H1 (cell line): Measurements from ENCODE around the gene THAP4. TPM values are rescaled to one million over a fixed set of nuclear protein-coding genes. Genes with fewer than 3 reads are reported as not detected.

ENCODE experiments used
- CTCF ChIA-PET: fragments of 300-600 bp; sonication (Branson Sonifier 250); formaldehyde crosslinking; loops from one replicate; lab custom pipeline; 2021; ENCODE audit not compliant: partially characterized antibody; lab: Charles Lee
- POLR2A ChIA-PET: fragments of 300-600 bp; sonication (Branson Sonifier 250); formaldehyde crosslinking; loops from one replicate; lab custom pipeline; 2021; ENCODE audit warnings: inconsistent platforms; ENCODE audit not compliant: partially characterized antibody; lab: Charles Lee
- DNase-seq, 2 experiments: peaks; one replicate each; pipeline versions ENCODE4 v3.0.0 to v3.0.0-alpha.2; 2010 to 2022; ENCODE audit warnings: low spot score in 2 of 2, low read depth in 1 of 2, mixed read lengths in 1 of 2
- FAIRE-seq: peaks from 2 replicates; lab custom pipeline; 2011; peaks lifted over from hg19 to GRCh38; lab: Jason Lieb, UNC
- H2AFZ ChIP-seq: 2 replicates; pipeline ENCODE4 v1.8.1; 2012; ENCODE audit warnings: low read length, inconsistent platforms
- H2AK5ac ChIP-seq: 2 replicates; pipeline ENCODE4 v1.6.1; 2013; ENCODE audit warnings: low read depth, low read length
- H2BK120ac ChIP-seq: replicated peaks from 2 replicates; pipeline ENCODE3; 2013; ENCODE audit warnings: low read depth, low read length, inconsistent platforms
- H2BK12ac ChIP-seq: 2 replicates; pipeline ENCODE4 v1.6.1; 2013; ENCODE audit warnings: low read depth, low read length
- H2BK15ac ChIP-seq: 2 replicates; pipeline ENCODE4 v1.6.1; 2013; ENCODE audit warnings: low read length
- H2BK20ac ChIP-seq: 2 replicates; pipeline ENCODE4 v1.6.1; 2013; ENCODE audit warnings: low read length
- H2BK5ac ChIP-seq: 2 replicates; pipeline ENCODE4 v1.6.1; 2013; ENCODE audit warnings: low read depth, low read length
- H3K14ac ChIP-seq: 2 replicates; pipeline ENCODE4 v1.6.1; 2013; ENCODE audit warnings: inconsistent platforms; ENCODE audit not compliant: insufficient read length
- H3K18ac ChIP-seq: 2 replicates; pipeline ENCODE4 v1.6.1; 2013; ENCODE audit warnings: low read length; ENCODE audit errors: extremely low read depth
- H3K23ac ChIP-seq: 2 replicates; pipeline ENCODE4 v1.6.1; 2013; ENCODE audit warnings: inconsistent platforms; ENCODE audit not compliant: insufficient read length
- H3K23me2 ChIP-seq: 2 replicates; pipeline ENCODE4 v1.6.1; 2013; ENCODE audit warnings: low read depth, low read length
- H3K27ac ChIP-seq: 2 replicates; pipeline ENCODE4 v1.6.1; 2011; ENCODE audit warnings: low read depth, low read length, inconsistent platforms
- H3K27me3 ChIP-seq, 4 experiments: replicated peaks in 1 of 4; 1 replicate in 1 of 4; 2 replicates in 3 of 4; pipeline versions ENCODE4 v1.6.1 to v1.8.1; 2011 to 2013; ENCODE audit warnings: low read length in 3 of 4, mild to moderate bottlenecking in 3 of 4, inconsistent platforms in 2 of 4, mixed read lengths in 2 of 4, moderate library complexity in 1 of 4; ENCODE audit not compliant: control insufficient read depth in 3 of 4, insufficient read depth in 3 of 4; ENCODE audit errors: extremely low read depth in 1 of 4
- H3K36me3 ChIP-seq, 4 experiments: 2 replicates each; pipeline versions ENCODE4 v1.6.1 to v1.8.1; 2011 to 2013; ENCODE audit warnings: mild to moderate bottlenecking in 4 of 4, low read length in 3 of 4, moderate library complexity in 2 of 4, control low read depth in 1 of 4, inconsistent platforms in 1 of 4; ENCODE audit not compliant: insufficient read depth in 4 of 4, control insufficient read depth in 2 of 4
- H3K4ac ChIP-seq: replicated peaks from 2 replicates; pipeline ENCODE3; 2013; ENCODE audit warnings: low read length, low read depth, mixed read lengths, inconsistent platforms; ENCODE audit not compliant: insufficient read length
- H3K4me1 ChIP-seq, 4 experiments: replicated peaks in 1 of 4; 1 replicate in 1 of 4; 2 replicates in 3 of 4; pipeline versions ENCODE4 v1.6.1 to v1.8.1; 2011 to 2013; ENCODE audit warnings: low read length in 3 of 4, inconsistent platforms in 2 of 4, mixed read lengths in 1 of 4; ENCODE audit not compliant: insufficient read depth in 4 of 4, control insufficient read depth in 3 of 4
- H3K4me2 ChIP-seq, 2 experiments: 2 replicates each; pipeline versions ENCODE4 v1.6.1 to v1.8.1; 2011 to 2013; ENCODE audit warnings: low read depth in 2 of 2, low read length in 2 of 2, control low read depth in 1 of 2, inconsistent platforms in 1 of 2, mild to moderate bottlenecking in 1 of 2; ENCODE audit not compliant: insufficient read depth in 1 of 2
- H3K4me3 ChIP-seq, 4 experiments: fragments of 200-600, 300-600 bp in 1 of 4; sonication (generic), shearing (Covaris generic), sonication (Bioruptor Twin) in 1 of 4; 2 replicates each; pipeline versions ENCODE4 v1.5.1 to v1.8.1; 2011 to 2016; ENCODE audit warnings: low read length in 4 of 4, low read depth in 3 of 4, control low read depth in 2 of 4, inconsistent platforms in 2 of 4, mild to moderate bottlenecking in 2 of 4, mixed read lengths in 1 of 4, moderate library complexity in 1 of 4; ENCODE audit not compliant: insufficient read depth in 2 of 4; ENCODE audit errors: extremely low read depth in 1 of 4
- H3K56ac ChIP-seq: replicated peaks from 2 replicates; pipeline ENCODE3; 2013; ENCODE audit warnings: low read depth, mild to moderate bottlenecking, mixed read lengths, low read length, inconsistent platforms; ENCODE audit not compliant: insufficient read length
- H3K79me1 ChIP-seq: 2 replicates; pipeline ENCODE4 v1.6.1; 2013; ENCODE audit warnings: low read depth, low read length, control low read depth
- H3K79me2 ChIP-seq, 2 experiments: 2 replicates each; pipeline versions ENCODE4 v1.6.1 to v1.8.1; 2012 to 2013; ENCODE audit warnings: low read length in 2 of 2, mild to moderate bottlenecking in 2 of 2, inconsistent platforms in 1 of 2; ENCODE audit not compliant: insufficient read depth in 2 of 2, control insufficient read depth in 1 of 2
- H3K9ac ChIP-seq, 4 experiments: replicated peaks in 1 of 4; 1 replicate in 1 of 4; 2 replicates in 3 of 4; pipeline versions ENCODE4 v1.6.1 to v1.8.1; 2011 to 2013; ENCODE audit warnings: low read depth in 3 of 4, low read length in 3 of 4, control low read depth in 2 of 4, mild to moderate bottlenecking in 2 of 4, moderate library complexity in 2 of 4, inconsistent platforms in 1 of 4; ENCODE audit errors: extremely low read depth in 1 of 4
- H3K9me3 ChIP-seq, 2 experiments: 2 replicates each; pipeline versions ENCODE4 v1.6.1 to v1.8.1; 2012 to 2013; ENCODE audit warnings: mild to moderate bottlenecking in 2 of 2, moderate library complexity in 2 of 2, control low read depth in 1 of 2, inconsistent platforms in 1 of 2, low read depth in 1 of 2, low read length in 1 of 2, mixed read lengths in 1 of 2; ENCODE audit not compliant: insufficient read depth in 2 of 2
- H4K20me1 ChIP-seq, 2 experiments: replicated peaks in 1 of 2; 2 replicates each; pipeline versions ENCODE3 to v1.8.1; 2011 to 2013; ENCODE audit warnings: inconsistent platforms in 2 of 2, low read length in 2 of 2, mild to moderate bottlenecking in 1 of 2; ENCODE audit not compliant: insufficient read depth in 2 of 2, control insufficient read depth in 1 of 2
- H4K5ac ChIP-seq: 2 replicates; pipeline ENCODE4 v1.6.1; 2013; ENCODE audit warnings: low read length, low read depth, mixed read lengths, inconsistent platforms; ENCODE audit not compliant: insufficient read length
- H4K8ac ChIP-seq: 2 replicates; pipeline ENCODE4 v1.8.0; 2013; ENCODE audit warnings: mild to moderate bottlenecking, moderate library complexity, low read length, inconsistent platforms; ENCODE audit not compliant: insufficient read depth; ENCODE audit errors: extremely low read depth
- H4K91ac ChIP-seq: replicated peaks from 2 replicates; pipeline ENCODE3; 2013; ENCODE audit warnings: low read length, mixed read lengths, inconsistent platforms; ENCODE audit not compliant: insufficient read length
- CTBP2 ChIP-seq: IDR thresholded peaks from 2 replicates; pipeline ENCODE4 v1.7.0; 2011; ENCODE audit warnings: borderline replicate concordance, mild to moderate bottlenecking, moderate library complexity, mixed read lengths, low read length; ENCODE audit not compliant: insufficient read depth, insufficient read length
- CTCF ChIP-seq, 3 experiments: IDR thresholded peaks; 1 replicate in 2 of 3; 2 replicates in 1 of 3; pipeline versions ENCODE4 v1.5.1 to v1.6.1; 2011; ENCODE audit warnings: low read length in 3 of 3, mild to moderate bottlenecking in 3 of 3, inconsistent platforms in 2 of 3, low read depth in 1 of 3, moderate library complexity in 1 of 3; ENCODE audit not compliant: insufficient read depth in 1 of 3; ENCODE audit errors: control extremely low read depth in 1 of 3
- EP300 ChIP-seq, 2 experiments: IDR thresholded peaks; 1 replicate in 1 of 2; 2 replicates in 1 of 2; pipeline ENCODE4 v1.6.1; 2011 to 2012; ENCODE audit warnings: low read depth in 2 of 2, low read length in 2 of 2, mild to moderate bottlenecking in 2 of 2, borderline replicate concordance in 1 of 2, inconsistent platforms in 1 of 2, moderate library complexity in 1 of 2
- GABPA ChIP-seq: IDR thresholded peaks from 2 replicates; pipeline ENCODE4 v1.6.1; 2011; ENCODE audit warnings: mild to moderate bottlenecking, low read length, moderate library complexity, borderline replicate concordance; ENCODE audit not compliant: insufficient read depth
- HDAC6 ChIP-seq: IDR thresholded peaks from one replicate; pipeline ENCODE4 v1.7.1; 2012; ENCODE audit warnings: low read depth, mild to moderate bottlenecking, inconsistent platforms, low read length, moderate library complexity
- KDM4A ChIP-seq: IDR thresholded peaks from one replicate; pipeline ENCODE4 v1.7.1; 2012; ENCODE audit warnings: low read depth, mild to moderate bottlenecking, moderate library complexity, low read length, inconsistent platforms; ENCODE audit not compliant: severe bottlenecking
- NRF1 ChIP-seq: IDR thresholded peaks from 2 replicates; pipeline ENCODE4 v1.6.1; 2011; ENCODE audit warnings: mild to moderate bottlenecking, low read depth, low read length, improper control_type of control experiment
- SP1 ChIP-seq: IDR thresholded peaks from 2 replicates; pipeline ENCODE4 v1.6.1; 2011; ENCODE audit warnings: low read depth, low read length
- SUZ12 ChIP-seq: fragments of 200-600 bp; sonication (generic); IDR thresholded peaks from 2 replicates; pipeline ENCODE4 v1.6.1; 2012; ENCODE audit warnings: mild to moderate bottlenecking, inconsistent platforms, low read length, moderate library complexity, mixed read lengths
- ZNF274 ChIP-seq: IDR thresholded peaks from 2 replicates; pipeline ENCODE4 v1.7.0; 2012; ENCODE audit warnings: low read length, borderline replicate concordance; ENCODE audit errors: extremely low read depth
- WGBS, 2 experiments: shearing (Covaris generic) in 1 of 2; methylation state at CpG; one replicate each; pipeline versions ENCODE4 v1.1.6 to v1.1.7; 2013 to 2015; ENCODE audit warnings: low lambda C conversion rate in 2 of 2, mixed read lengths in 2 of 2, inconsistent platforms in 1 of 2, low coverage in 1 of 2, missing lambda C conversion rate in 1 of 2; ENCODE audit not compliant: insufficient replicate concordance in 2 of 2, insufficient coverage in 1 of 2, insufficient read length in 1 of 2; ENCODE audit errors: extremely low coverage in 1 of 2, missing lambda C conversion rate in 1 of 2; 5-methylcytosine and 5-hydroxymethylcytosine counted together
- polyA plus RNA-seq, 7 experiments: library from polyadenylated mRNA; depleted of rRNA in 3 of 7; stranded (reverse) in 5 of 7; unstranded in 2 of 7; fragments of >200 nt in 5 of 7; fragments of 200-250 nt in 2 of 7; gene quantifications; 1 replicate in 5 of 7; 2 replicates in 1 of 7; 4 replicates in 1 of 7; pipeline versions ENCODE4 v1.2.1 to v1.2.3, GENCODE V29; 2011 to 2013; ENCODE audit warnings: missing spikeins in 2 of 7, mixed read lengths in 2 of 7
- total RNA-seq: library from RNA; stranded (reverse); fragmentation: NEBNext Ultra II Directional; extraction: Animal tissue kit (Norgen Biotek cat#: 25700); gene quantifications from 2 replicates; pipeline ENCODE4 v1.2.1, GENCODE V29; 2021

THAP4 gene
- total and polyA plus RNA-seq, 2 of the 8 experiments (the other 6 are each of a cell fraction or from before 2014, with no cell fraction given) = 78.9 to 83.6 TPM

- Histone ChIP-seq H2AK5ac (no peak overlapping the region), H4K5ac (no peak overlapping the region), H2AFZ (no peak overlapping the region), H4K8ac (no peak overlapping the region), H4K20me1 (peaks cover 23 to 24% of the 10 kb centered on the region in 2 experiments), H3K79me1 (peaks cover 10% of the 10 kb centered on the region), H2BK5ac (no peak overlapping the region), H3K23me2 (no peaks in the 10 kb centered on the region), H3K36me3 (peaks cover 5 to 40% (median 24%) of the 10 kb centered on the region in 4 experiments; a peak in 7 of 8 replicates), H3K4me1 (peaks cover 2 to 11% (median 4%) of the 10 kb centered on the region in 4 experiments), H3K4me2 (no peak overlapping the region), H3K23ac (no peak overlapping the region), H3K18ac (no peak overlapping the region), H3K4ac (no peak overlapping the region), H3K14ac (no peak overlapping the region), H3K9me3 (no peaks in the 10 kb centered on the region), H3K27ac (no peak overlapping the region), H2BK120ac (no peak overlapping the region), H3K27me3 (no peaks in the 10 kb centered on the region), H3K56ac (no peak overlapping the region), H4K91ac (no peak overlapping the region), H3K79me2 (peaks cover 6 to 39% of the 10 kb centered on the region in 2 experiments; a peak in 3 of 4 replicates), H2BK20ac (no peak overlapping the region), H2BK12ac (no peak overlapping the region), H3K4me3 (no peak overlapping the region), H3K9ac (no peak overlapping the region), H2BK15ac (no peak overlapping the region)
- POLR2A ChIA-PET = no interaction called here
- CTCF ChIA-PET = interaction anchor here (0.6 kb wide), 1 partner anchor 10 kb away, joined by 3 read pairs; no protein-coding TSS in a partner anchor
- FAIRE-seq (no peak), DNase-seq (no peak)
- 90% methylated on average over 9 of the region's 9 CpGs; no CpG with 5 or more reads in 1 of the 2 experiments for WGBS, 2 experiments
- TF ChIP-seq KDM4A (no peak), ZNF274 (no peak), CTCF (IDR thresholded peaks at IDR 0.05; ENCODE audit: control extremely low read depth in 1 of 3, insufficient read depth in 1 of 3, low read depth in 1 of 3, low read length in 3 of 3) (no peak), HDAC6 (no peak), SP1 (no peak), SUZ12 (no peak), NRF1 (no peak), GABPA (no peak), EP300 (IDR thresholded peaks at IDR 0.05; ENCODE audit: borderline replicate concordance in 1 of 2, low read depth in 2 of 2, low read length in 2 of 2) (no peak), CTBP2 (no peak)
These were observed 15.8 kb upstream of the THAP4 start for GRCh38 chr2:241652722-241653121.
